Hair follicular keratinocyte (primary cell): ENCODE results near the gene MYL12B. TPM values are rescaled to one million over a fixed set of nuclear protein-coding genes. Genes with fewer than 3 reads are reported as not detected.

ENCODE experiments used
- total RNA-seq: library from RNA; depleted of rRNA; stranded (reverse); fragments of >200 nt; gene quantifications from 2 replicates; pipeline ENCODE4 v1.2.3, GENCODE V29; 2015

Gene MYL12B
- 642 and 753 TPM in 2 replicates for total RNA-seq

GRCh38 chr18:3261373-3262233, at the start of gene MYL12B:
MYL12B (plus strand) TSS chr18:3262133; CDS start chr18:3272899, 10,766 bp downstream.

GRCh38 chr18:3219631-3220335, 42.1 kb upstream of the MYL12B start, which contains the start of gene MYOM1:
MYOM1 (minus strand) TSS chr18:3219968; CDS start chr18:3215223, 4,745 bp downstream.

GRCh38 chr18:3247240-3248061, 14.5 kb upstream of the MYL12B start, which contains the start of gene MYL12A:
MYL12A (plus strand) TSS chr18:3247801; CDS start chr18:3253248, 5,447 bp downstream.

Other genes starting within 250 kb of the MYL12B start
- 2.7 and 4.1 TPM in 2 replicates for gene LPIN2, start 249.0 kb upstream of the MYL12B start, total RNA-seq
- 0.04 and 0.08 TPM in 2 replicates for gene MYOM1, start 42.2 kb upstream of the MYL12B start, total RNA-seq
- 639 and 729 TPM in 2 replicates for gene MYL12A, start 14.3 kb upstream of the MYL12B start, total RNA-seq
- gene TGIF1, start 188.0 kb downstream of the MYL12B start, total RNA-seq, result 83.9 and 160 TPM in 2 replicates